Kidney (tissue), 14 donors: ENCODE results near the gene ANKEF1. TPM values are rescaled to one million over a fixed set of nuclear protein-coding genes. Genes with fewer than 3 reads are reported as not detected.

Source experiments
- DNase-seq, 5 donors: peaks; one replicate each; pipeline ENCODE4 v3.0.0-alpha.2; 2013 to 2020
- FAIRE-seq: peaks from 2 replicates; lab custom pipeline; 2012; peaks lifted over from hg19 to GRCh38; lab: Jason Lieb, UNC
- H3K27ac ChIP-seq, 2 donors: one replicate each; pipeline ENCODE4 v1.7.0; 2013; ENCODE audit warnings: low read depth in 2 of 2, low read length in 2 of 2, inconsistent platforms in 1 of 2
- H3K27me3 ChIP-seq: one replicate; pipeline ENCODE4 v1.7.1; 2013; ENCODE audit warnings: low read length, inconsistent platforms; ENCODE audit not compliant: control insufficient read depth, insufficient read depth
- H3K36me3 ChIP-seq, 3 donors: one replicate each; pipeline versions ENCODE4 v1.7.0 to v1.7.1; 2013; ENCODE audit warnings: low read length in 3 of 3, control low read depth in 1 of 3, inconsistent platforms in 1 of 3; ENCODE audit not compliant: insufficient read depth in 3 of 3, control insufficient read depth in 2 of 3
- H3K4me1 ChIP-seq, 3 donors: one replicate each; pipeline versions ENCODE4 v1.7.0 to v1.7.1; 2013; ENCODE audit warnings: low read length in 3 of 3, inconsistent platforms in 1 of 3, low read depth in 1 of 3; ENCODE audit not compliant: control insufficient read depth in 2 of 3, insufficient read depth in 2 of 3
- H3K4me3 ChIP-seq, 3 donors: one replicate each; pipeline versions ENCODE4 v1.7.0 to v1.8.1; 2013; ENCODE audit warnings: low read length in 3 of 3, control low read depth in 1 of 3, inconsistent platforms in 1 of 3
- H3K9ac ChIP-seq, 3 donors: one replicate each; pipeline versions ENCODE4 v1.7.0 to v1.7.1; 2013; ENCODE audit warnings: low read length in 3 of 3, control low read depth in 1 of 3, inconsistent platforms in 1 of 3
- H3K9me3 ChIP-seq, 3 donors: one replicate each; pipeline versions ENCODE4 v1.7.0 to v1.7.1; 2013; ENCODE audit warnings: low read length in 3 of 3, control low read depth in 1 of 3, inconsistent platforms in 1 of 3; ENCODE audit not compliant: control insufficient read depth in 2 of 3, insufficient read depth in 1 of 3
- intact Hi-C: fragments of 100-400 bp; cut with DNase I; formaldehyde crosslinking; loops from one replicate; pipeline ENCODE4 v1.11.1; 2022
- polyA plus RNA-seq: library from polyadenylated mRNA; stranded (reverse); fragments of 350-450 nt; fragmentation: Illumina TruSeq; extraction: RNeasy Lipid Tissue Mini Kit (QIAGEN cat#74804); gene quantifications from one replicate; pipeline ENCODE4 v1.2.3, GENCODE V29; 2014; ENCODE audit warnings: low read depth, low replicate concordance; ENCODE audit not compliant: insufficient read depth
- total RNA-seq: library from RNA; stranded (reverse); fragmentation: NEBNext Ultra II Directional; extraction: Animal tissue kit (Norgen Biotek cat#: 25700); gene quantifications from one replicate; pipeline ENCODE4 v1.2.1, GENCODE V29; 2021
- TF ChIP-seq, protein P1 (sequence below): IDR thresholded peaks from 3 replicates; pipeline ENCODE4 v1.5.1; 2012; ENCODE audit warnings: mild to moderate bottlenecking, moderate library complexity, borderline replicate concordance; ENCODE audit not compliant: insufficient read depth; ENCODE audit errors: extremely low read depth
- donor health status: control.
- donor health status: control.
- donor health status: control.
- donor health status: control.
- donor health status: control.
- donor health status: DM: yes; HTN: yes; CAD: no.
- donor health status: Normal renal cell carcinoma (clear cell type).

ANKEF1 gene
- total and polyA plus RNA-seq, 2 donors from 2014 or later = 1.9 to 6.6 TPM

DNA sequence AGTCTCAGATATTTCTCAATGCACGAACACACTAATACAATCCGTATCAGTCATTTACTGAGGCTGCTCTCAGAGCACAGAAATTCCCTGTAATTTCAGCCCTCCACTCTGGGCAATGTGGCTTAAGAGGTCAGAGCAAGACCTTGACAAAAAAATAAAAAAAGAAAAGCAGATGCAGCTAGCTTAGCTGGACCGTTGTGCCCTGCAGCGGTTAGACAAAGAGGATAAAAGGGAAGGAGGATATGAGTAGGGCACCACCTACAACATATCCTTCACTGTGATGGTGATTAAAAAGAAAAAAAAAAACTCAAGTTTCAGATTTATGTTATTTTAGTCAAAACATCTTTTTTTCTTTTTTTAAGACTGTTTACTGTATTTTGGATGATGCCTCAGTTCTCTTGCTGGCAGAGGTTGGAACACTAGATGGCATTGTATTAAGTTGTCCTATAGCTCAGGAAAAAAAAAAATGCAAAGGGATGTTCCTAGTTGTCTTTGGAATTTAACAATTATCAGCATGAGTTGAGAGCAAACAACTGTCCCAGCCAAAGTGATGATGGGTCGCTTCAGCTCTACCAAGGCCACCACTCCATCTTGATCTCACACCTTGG is 59.9 kb downstream of the ANKEF1 start:
- no peaks in the 10 kb centered on the region for H3K4me1 ChIP-seq
- no peak overlapping the region for H3K27ac ChIP-seq
- H3K4me3 ChIP-seq = no peak overlapping the region
- H3K9ac ChIP-seq = no peak overlapping the region
- no peaks in the 10 kb centered on the region for H3K36me3 ChIP-seq
- intact Hi-C loops = loop anchor here (10.0 kb wide), 1 partner anchor 120 kb away; no protein-coding TSS in a partner anchor
- H3K9me3 ChIP-seq = no peaks in the 10 kb centered on the region
- FAIRE-seq = no peak
- H3K27me3 ChIP-seq = no peaks in the 10 kb centered on the region
- no peak for DNase-seq
- TF ChIP-seq, protein P1, sequence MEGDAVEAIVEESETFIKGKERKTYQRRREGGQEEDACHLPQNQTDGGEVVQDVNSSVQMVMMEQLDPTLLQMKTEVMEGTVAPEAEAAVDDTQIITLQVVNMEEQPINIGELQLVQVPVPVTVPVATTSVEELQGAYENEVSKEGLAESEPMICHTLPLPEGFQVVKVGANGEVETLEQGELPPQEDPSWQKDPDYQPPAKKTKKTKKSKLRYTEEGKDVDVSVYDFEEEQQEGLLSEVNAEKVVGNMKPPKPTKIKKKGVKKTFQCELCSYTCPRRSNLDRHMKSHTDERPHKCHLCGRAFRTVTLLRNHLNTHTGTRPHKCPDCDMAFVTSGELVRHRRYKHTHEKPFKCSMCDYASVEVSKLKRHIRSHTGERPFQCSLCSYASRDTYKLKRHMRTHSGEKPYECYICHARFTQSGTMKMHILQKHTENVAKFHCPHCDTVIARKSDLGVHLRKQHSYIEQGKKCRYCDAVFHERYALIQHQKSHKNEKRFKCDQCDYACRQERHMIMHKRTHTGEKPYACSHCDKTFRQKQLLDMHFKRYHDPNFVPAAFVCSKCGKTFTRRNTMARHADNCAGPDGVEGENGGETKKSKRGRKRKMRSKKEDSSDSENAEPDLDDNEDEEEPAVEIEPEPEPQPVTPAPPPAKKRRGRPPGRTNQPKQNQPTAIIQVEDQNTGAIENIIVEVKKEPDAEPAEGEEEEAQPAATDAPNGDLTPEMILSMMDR = no peak

DNA sequence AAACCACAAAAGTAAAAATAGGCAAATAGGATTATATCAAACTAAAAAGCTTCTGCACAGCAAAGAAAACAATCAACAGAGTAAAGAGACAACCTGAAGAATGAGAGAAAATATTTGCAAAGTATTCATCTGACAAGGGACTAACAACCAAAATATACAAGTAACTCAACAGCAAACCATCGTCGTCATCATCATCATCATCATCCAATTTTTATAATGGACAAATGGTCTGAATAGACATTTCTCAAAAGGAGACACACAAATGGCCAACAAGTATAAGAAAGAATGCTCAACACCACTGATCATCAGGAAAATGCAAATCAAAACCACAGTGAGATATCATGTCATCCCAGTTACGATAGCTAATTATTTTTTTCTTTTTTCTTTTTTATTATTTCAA is 62.0 kb downstream of the ANKEF1 start:
- Histone ChIP-seq H3K9ac (no peak overlapping the region), H3K4me3 (no peak overlapping the region), H3K27ac (no peak overlapping the region), H3K4me1 (no peaks in the 10 kb centered on the region), H3K9me3 (no peaks in the 10 kb centered on the region), H3K36me3 (no peaks in the 10 kb centered on the region), H3K27me3 (no peaks in the 10 kb centered on the region)
- TF ChIP-seq, protein P1 = no peak
- DNase-seq = no peak
- intact Hi-C loops = loop anchor here (10.0 kb wide), 1 partner anchor 122 kb away; no protein-coding TSS in a partner anchor
- FAIRE-seq = no peak

DNA sequence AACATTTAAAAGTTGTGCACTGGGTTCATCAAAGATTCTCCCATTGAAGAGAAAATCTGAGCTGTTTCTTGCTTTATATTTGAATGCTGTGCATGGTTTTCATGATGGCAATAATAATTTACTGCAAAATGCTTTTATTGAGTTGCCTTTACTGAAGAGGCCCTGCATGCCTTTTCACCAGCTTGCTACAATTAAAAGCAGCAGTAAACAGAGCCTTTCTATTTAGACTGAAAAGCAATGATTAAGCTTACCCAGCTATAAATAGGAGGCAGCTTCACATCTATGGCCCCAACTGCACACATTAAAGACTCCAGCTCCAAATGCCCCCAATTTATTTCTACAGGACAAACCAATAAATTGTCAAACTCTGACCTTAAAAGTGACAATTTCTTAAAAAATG is 70.3 kb downstream of the ANKEF1 start:
- no peak overlapping the region for H3K27ac ChIP-seq
- H3K27me3 ChIP-seq = no peaks in the 10 kb centered on the region
- no peak for FAIRE-seq
- no peak overlapping the region for H3K4me3 ChIP-seq
- no peak overlapping the region for H3K9ac ChIP-seq
- H3K9me3 ChIP-seq = no peaks in the 10 kb centered on the region
- no peak for DNase-seq
- intact Hi-C loops = no loop called here
- no peaks in the 10 kb centered on the region for H3K36me3 ChIP-seq
- TF ChIP-seq, protein P1 = no peak
- H3K4me1 ChIP-seq = no peaks in the 10 kb centered on the region

Other genes with a start within 250 kb of the ANKEF1 start
- gene PAK5, start 195.9 kb upstream of the ANKEF1 start, total RNA-seq = 0.13 TPM
- 0.22 TPM for gene PAK5, start 195.9 kb upstream of the ANKEF1 start, polyA plus RNA-seq
- gene SNAP25, start 183.8 kb downstream of the ANKEF1 start, total RNA-seq = 6.2 TPM
- gene SNAP25, start 183.8 kb downstream of the ANKEF1 start, polyA plus RNA-seq = 1.4 TPM